Measurements from ENCODE around the gene USP6NL.

Gene USP6NL

GRCh38 chr10:11450427-11450826, 161.0 kb downstream of the USP6NL start:
- no peak for TF ChIP-seq POLR2AphosphoS5 (IDR thresholded peaks at IDR 0.05; ENCODE audit: low read depth)
- TF ChIP-seq GABPA (IDR thresholded peaks at IDR 0.05; ENCODE audit: low read depth) = no peak
- TF ChIP-seq, protein P1, sequence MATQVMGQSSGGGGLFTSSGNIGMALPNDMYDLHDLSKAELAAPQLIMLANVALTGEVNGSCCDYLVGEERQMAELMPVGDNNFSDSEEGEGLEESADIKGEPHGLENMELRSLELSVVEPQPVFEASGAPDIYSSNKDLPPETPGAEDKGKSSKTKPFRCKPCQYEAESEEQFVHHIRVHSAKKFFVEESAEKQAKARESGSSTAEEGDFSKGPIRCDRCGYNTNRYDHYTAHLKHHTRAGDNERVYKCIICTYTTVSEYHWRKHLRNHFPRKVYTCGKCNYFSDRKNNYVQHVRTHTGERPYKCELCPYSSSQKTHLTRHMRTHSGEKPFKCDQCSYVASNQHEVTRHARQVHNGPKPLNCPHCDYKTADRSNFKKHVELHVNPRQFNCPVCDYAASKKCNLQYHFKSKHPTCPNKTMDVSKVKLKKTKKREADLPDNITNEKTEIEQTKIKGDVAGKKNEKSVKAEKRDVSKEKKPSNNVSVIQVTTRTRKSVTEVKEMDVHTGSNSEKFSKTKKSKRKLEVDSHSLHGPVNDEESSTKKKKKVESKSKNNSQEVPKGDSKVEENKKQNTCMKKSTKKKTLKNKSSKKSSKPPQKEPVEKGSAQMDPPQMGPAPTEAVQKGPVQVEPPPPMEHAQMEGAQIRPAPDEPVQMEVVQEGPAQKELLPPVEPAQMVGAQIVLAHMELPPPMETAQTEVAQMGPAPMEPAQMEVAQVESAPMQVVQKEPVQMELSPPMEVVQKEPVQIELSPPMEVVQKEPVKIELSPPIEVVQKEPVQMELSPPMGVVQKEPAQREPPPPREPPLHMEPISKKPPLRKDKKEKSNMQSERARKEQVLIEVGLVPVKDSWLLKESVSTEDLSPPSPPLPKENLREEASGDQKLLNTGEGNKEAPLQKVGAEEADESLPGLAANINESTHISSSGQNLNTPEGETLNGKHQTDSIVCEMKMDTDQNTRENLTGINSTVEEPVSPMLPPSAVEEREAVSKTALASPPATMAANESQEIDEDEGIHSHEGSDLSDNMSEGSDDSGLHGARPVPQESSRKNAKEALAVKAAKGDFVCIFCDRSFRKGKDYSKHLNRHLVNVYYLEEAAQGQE (IDR thresholded peaks at IDR 0.05; ENCODE audit: insufficient replicate concordance, low read depth) = no peak
- TF ChIP-seq, protein P2, sequence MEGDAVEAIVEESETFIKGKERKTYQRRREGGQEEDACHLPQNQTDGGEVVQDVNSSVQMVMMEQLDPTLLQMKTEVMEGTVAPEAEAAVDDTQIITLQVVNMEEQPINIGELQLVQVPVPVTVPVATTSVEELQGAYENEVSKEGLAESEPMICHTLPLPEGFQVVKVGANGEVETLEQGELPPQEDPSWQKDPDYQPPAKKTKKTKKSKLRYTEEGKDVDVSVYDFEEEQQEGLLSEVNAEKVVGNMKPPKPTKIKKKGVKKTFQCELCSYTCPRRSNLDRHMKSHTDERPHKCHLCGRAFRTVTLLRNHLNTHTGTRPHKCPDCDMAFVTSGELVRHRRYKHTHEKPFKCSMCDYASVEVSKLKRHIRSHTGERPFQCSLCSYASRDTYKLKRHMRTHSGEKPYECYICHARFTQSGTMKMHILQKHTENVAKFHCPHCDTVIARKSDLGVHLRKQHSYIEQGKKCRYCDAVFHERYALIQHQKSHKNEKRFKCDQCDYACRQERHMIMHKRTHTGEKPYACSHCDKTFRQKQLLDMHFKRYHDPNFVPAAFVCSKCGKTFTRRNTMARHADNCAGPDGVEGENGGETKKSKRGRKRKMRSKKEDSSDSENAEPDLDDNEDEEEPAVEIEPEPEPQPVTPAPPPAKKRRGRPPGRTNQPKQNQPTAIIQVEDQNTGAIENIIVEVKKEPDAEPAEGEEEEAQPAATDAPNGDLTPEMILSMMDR (IDR thresholded peaks at IDR 0.05; ENCODE audit: insufficient read depth, low read length) = no peak
- no peak for TF ChIP-seq SPI1 (IDR thresholded peaks at IDR 0.05; ENCODE audit: borderline replicate concordance, low read depth)
- H3K4me3 ChIP-seq (replicated peaks; ENCODE audit: insufficient read depth, low read length) = no peak overlapping the region
- no peaks in the 10 kb centered on the region for H3K27me3 ChIP-seq (ENCODE audit: insufficient read depth, poor library complexity, severe bottlenecking)
- no peak for DNase-seq (ENCODE audit: low read depth in 1 of 2, low spot score in 1 of 2)
- H3K27ac ChIP-seq (replicated peaks) = no peak overlapping the region

DNA sequence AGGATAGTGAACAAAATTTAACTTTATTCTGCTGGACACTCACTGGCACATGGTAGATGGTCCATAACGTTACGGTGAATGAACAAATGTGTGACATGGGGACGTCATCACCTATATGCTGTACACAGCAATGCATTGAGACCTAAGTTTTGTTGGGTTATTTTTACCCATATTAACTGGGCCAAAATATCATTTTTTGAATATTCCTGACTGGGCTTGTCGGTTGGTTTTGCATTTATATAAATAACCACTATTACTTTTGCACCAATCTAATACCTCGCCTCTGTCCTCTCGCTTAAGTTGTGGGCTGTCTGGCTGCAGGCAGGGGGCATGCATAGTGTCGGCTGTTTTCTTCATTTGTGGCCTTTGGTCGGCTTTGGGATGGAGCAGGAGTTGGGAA, 161.7 kb downstream of the USP6NL start:
- DNase-seq (ENCODE audit: low read depth in 1 of 2, low spot score in 1 of 2) = no peak
- TF ChIP-seq, protein P2 (IDR thresholded peaks at IDR 0.05; ENCODE audit: insufficient read depth, low read length) = no peak
- no peak for TF ChIP-seq GABPA (IDR thresholded peaks at IDR 0.05; ENCODE audit: low read depth)
- TF ChIP-seq, protein P1 (IDR thresholded peaks at IDR 0.05; ENCODE audit: insufficient replicate concordance, low read depth) = no peak
- TF ChIP-seq POLR2AphosphoS5 (IDR thresholded peaks at IDR 0.05; ENCODE audit: low read depth) = no peak
- no peak for TF ChIP-seq SPI1 (IDR thresholded peaks at IDR 0.05; ENCODE audit: borderline replicate concordance, low read depth)
- Histone ChIP-seq H3K4me3 (replicated peaks; ENCODE audit: insufficient read depth, low read length) (no peak overlapping the region), H3K27ac (replicated peaks) (no peak overlapping the region), H3K27me3 (ENCODE audit: insufficient read depth, poor library complexity, severe bottlenecking) (no peaks in the 10 kb centered on the region)

DNA sequence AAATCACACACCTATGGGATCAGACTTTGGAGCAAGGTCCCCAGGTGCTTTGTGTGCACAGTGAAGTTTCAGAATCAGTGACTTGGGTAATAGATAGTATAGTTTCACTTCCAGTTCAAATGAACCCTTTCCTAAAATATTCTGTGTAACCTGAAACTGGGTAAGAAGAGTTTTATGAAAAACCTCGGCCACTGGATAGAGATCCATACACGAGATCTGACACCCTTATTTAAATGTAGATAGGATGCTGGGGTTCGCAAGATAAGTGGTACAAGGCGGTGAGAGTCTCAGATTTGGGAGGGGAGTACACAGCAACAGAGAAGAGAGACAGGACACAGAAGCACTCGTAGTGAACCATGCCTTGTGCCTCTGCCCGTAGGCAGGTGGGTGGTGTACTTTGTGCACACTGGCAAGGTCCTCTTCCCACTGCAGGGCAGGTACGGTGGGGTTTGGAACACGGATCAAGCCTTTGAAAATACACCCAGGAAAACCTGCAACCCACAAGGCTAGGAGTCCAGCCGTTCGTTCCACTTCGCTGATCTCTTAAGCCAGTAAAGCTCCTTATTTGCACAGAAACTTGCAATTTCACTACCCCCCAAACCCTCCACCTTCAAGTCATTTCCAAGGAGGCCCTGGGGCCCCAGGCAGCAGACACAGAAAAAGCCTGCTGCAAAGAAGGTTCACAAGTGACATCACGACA, 162.8 kb downstream of the USP6NL start:
- TF ChIP-seq POLR2AphosphoS5 (IDR thresholded peaks at IDR 0.05; ENCODE audit: low read depth) (no peak), GABPA (IDR thresholded peaks at IDR 0.05; ENCODE audit: low read depth) (no peak), SPI1 (IDR thresholded peaks at IDR 0.05; ENCODE audit: borderline replicate concordance, low read depth) (no peak)
- TF ChIP-seq, protein P2 (IDR thresholded peaks at IDR 0.05; ENCODE audit: insufficient read depth, low read length) = no peak
- TF ChIP-seq, protein P1 (IDR thresholded peaks at IDR 0.05; ENCODE audit: insufficient replicate concordance, low read depth) = no peak
- Histone ChIP-seq H3K27ac (replicated peaks) (no peak overlapping the region), H3K4me3 (replicated peaks; ENCODE audit: insufficient read depth, low read length) (no peak overlapping the region), H3K27me3 (ENCODE audit: insufficient read depth, poor library complexity, severe bottlenecking) (no peaks in the 10 kb centered on the region)
- no peak for DNase-seq (ENCODE audit: low read depth in 1 of 2, low spot score in 1 of 2)

All from HL-60 (cell line).